HL-60 (cell line): Measurements from ENCODE around the gene OR51B4.

ENCODE experiments used
- DNase-seq, 2 experiments: peaks; one replicate each; pipeline ENCODE4 v3.0.0-alpha.2; 2010 to 2020; ENCODE audit warnings: low read depth in 1 of 2, low spot score in 1 of 2
- H3K27ac ChIP-seq: fragments of 250-450 bp; sonication (Bioruptor Pico); replicated peaks from 2 replicates; pipeline ENCODE4 v1.5.1; 2020; ENCODE audit warnings: mild to moderate bottlenecking, moderate library complexity
- H3K27me3 ChIP-seq: fragments of 250-450 bp; sonication (Bioruptor Pico); 2 replicates; pipeline ENCODE4 v1.5.1; 2021; ENCODE audit warnings: mild to moderate bottlenecking, moderate library complexity; ENCODE audit not compliant: insufficient read depth, poor library complexity, severe bottlenecking
- H3K4me3 ChIP-seq: replicated peaks from 2 replicates; pipeline ENCODE4 v1.5.1; 2011; ENCODE audit warnings: mild to moderate bottlenecking, control low read depth, low read length; ENCODE audit not compliant: insufficient read depth
- GABPA ChIP-seq: IDR thresholded peaks from 2 replicates; pipeline ENCODE4 v1.6.1; 2012; ENCODE audit warnings: low read depth
- POLR2AphosphoS5 ChIP-seq: IDR thresholded peaks from 2 replicates; pipeline ENCODE4 v1.6.1; 2012; ENCODE audit warnings: low read depth
- SPI1 ChIP-seq: IDR thresholded peaks from 2 replicates; pipeline ENCODE4 v1.6.1; 2012; ENCODE audit warnings: low read depth, mild to moderate bottlenecking, borderline replicate concordance
- TF ChIP-seq, protein P1 (sequence below): IDR thresholded peaks from 2 replicates; pipeline ENCODE4 v1.6.1; 2012; ENCODE audit warnings: low read depth; ENCODE audit not compliant: insufficient replicate concordance
- TF ChIP-seq, protein P2 (sequence below): IDR thresholded peaks from one replicate; pipeline ENCODE4 v1.5.1; 2011; ENCODE audit warnings: low read length, control low read depth, inconsistent platforms; ENCODE audit not compliant: insufficient read depth

OR51B4 gene

DNA sequence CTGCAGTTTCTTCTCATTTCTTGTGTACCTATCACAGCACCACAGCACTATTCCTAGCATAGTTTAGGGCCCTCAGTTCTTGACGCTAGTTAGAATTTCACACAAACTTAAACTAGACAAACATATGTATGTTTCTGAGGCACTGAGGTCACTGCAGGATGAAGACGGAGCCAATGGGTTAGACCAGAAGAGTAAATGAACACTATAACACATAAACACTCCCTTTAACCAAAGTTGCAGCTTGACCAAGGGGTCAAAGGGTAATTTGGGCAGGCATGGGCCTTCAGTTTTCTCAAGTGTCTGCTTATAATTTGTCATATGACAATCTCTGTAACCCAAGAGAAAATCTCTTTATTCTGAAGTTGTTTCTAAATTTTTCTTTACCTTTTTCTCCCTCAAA is 19.1 kb downstream of the OR51B4 start:
- H3K4me3 ChIP-seq, result no peak overlapping the region
- DNase-seq, result no peak
- no peak for TF ChIP-seq SPI1
- TF ChIP-seq, protein P1, sequence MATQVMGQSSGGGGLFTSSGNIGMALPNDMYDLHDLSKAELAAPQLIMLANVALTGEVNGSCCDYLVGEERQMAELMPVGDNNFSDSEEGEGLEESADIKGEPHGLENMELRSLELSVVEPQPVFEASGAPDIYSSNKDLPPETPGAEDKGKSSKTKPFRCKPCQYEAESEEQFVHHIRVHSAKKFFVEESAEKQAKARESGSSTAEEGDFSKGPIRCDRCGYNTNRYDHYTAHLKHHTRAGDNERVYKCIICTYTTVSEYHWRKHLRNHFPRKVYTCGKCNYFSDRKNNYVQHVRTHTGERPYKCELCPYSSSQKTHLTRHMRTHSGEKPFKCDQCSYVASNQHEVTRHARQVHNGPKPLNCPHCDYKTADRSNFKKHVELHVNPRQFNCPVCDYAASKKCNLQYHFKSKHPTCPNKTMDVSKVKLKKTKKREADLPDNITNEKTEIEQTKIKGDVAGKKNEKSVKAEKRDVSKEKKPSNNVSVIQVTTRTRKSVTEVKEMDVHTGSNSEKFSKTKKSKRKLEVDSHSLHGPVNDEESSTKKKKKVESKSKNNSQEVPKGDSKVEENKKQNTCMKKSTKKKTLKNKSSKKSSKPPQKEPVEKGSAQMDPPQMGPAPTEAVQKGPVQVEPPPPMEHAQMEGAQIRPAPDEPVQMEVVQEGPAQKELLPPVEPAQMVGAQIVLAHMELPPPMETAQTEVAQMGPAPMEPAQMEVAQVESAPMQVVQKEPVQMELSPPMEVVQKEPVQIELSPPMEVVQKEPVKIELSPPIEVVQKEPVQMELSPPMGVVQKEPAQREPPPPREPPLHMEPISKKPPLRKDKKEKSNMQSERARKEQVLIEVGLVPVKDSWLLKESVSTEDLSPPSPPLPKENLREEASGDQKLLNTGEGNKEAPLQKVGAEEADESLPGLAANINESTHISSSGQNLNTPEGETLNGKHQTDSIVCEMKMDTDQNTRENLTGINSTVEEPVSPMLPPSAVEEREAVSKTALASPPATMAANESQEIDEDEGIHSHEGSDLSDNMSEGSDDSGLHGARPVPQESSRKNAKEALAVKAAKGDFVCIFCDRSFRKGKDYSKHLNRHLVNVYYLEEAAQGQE, result no peak
- no peak for TF ChIP-seq GABPA
- no peak for TF ChIP-seq POLR2AphosphoS5
- TF ChIP-seq, protein P2, sequence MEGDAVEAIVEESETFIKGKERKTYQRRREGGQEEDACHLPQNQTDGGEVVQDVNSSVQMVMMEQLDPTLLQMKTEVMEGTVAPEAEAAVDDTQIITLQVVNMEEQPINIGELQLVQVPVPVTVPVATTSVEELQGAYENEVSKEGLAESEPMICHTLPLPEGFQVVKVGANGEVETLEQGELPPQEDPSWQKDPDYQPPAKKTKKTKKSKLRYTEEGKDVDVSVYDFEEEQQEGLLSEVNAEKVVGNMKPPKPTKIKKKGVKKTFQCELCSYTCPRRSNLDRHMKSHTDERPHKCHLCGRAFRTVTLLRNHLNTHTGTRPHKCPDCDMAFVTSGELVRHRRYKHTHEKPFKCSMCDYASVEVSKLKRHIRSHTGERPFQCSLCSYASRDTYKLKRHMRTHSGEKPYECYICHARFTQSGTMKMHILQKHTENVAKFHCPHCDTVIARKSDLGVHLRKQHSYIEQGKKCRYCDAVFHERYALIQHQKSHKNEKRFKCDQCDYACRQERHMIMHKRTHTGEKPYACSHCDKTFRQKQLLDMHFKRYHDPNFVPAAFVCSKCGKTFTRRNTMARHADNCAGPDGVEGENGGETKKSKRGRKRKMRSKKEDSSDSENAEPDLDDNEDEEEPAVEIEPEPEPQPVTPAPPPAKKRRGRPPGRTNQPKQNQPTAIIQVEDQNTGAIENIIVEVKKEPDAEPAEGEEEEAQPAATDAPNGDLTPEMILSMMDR, result no peak
- H3K27ac ChIP-seq, result no peak overlapping the region
- H3K27me3 ChIP-seq, result no peaks in the 10 kb centered on the region

DNA sequence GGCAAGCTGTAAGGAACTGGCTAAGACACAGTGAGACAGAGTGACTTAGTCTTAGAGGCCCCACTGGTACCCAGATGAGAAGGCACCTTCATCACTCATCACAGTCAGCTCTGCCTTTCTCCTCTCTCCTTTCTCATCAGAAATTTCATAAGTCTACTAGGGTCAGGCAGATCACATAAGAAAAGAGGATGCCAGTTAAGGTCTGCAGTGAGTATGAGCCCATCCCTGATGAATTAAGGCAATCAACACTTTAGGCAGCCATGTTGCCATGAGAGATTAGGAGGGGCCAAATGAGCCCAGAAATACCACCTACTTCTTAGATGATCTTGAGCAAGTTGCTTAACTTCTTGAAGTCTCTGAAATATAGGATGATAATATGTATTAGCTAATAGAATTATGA is 20.1 kb downstream of the OR51B4 start:
- Histone ChIP-seq H3K27ac (no peak overlapping the region), H3K27me3 (no peaks in the 10 kb centered on the region), H3K4me3 (no peak overlapping the region)
- TF ChIP-seq SPI1 (no peak), GABPA (no peak), POLR2AphosphoS5 (no peak)
- TF ChIP-seq, protein P1, result no peak
- TF ChIP-seq, protein P2, result no peak
- DNase-seq, result no peak

DNA sequence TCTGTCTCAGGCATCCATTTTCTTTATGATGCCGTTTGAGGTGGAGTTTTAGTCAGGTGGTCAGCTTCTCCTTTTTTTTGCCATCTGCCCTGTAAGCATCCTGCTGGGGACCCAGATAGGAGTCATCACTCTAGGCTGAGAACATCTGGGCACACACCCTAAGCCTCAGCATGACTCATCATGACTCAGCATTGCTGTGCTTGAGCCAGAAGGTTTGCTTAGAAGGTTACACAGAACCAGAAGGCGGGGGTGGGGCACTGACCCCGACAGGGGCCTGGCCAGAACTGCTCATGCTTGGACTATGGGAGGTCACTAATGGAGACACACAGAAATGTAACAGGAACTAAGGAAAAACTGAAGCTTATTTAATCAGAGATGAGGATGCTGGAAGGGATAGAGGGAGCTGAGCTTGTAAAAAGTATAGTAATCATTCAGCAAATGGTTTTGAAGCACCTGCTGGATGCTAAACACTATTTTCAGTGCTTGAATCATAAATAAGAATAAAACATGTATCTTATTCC is 21.1 kb downstream of the OR51B4 start:
- Histone ChIP-seq H3K27ac (no peak overlapping the region), H3K4me3 (no peak overlapping the region), H3K27me3 (no peaks in the 10 kb centered on the region)
- peak; percentile 66 to 78 for DNase-seq
- TF ChIP-seq SPI1, result no peak
- TF ChIP-seq GABPA, result no peak
- TF ChIP-seq, protein P2, result no peak
- TF ChIP-seq, protein P1, result no peak
- no peak for TF ChIP-seq POLR2AphosphoS5
